HG02840 (cell line): ENCODE data around the gene TNS3.

Experiments used
- ATAC-seq: cut with Tn5 transposase; IDR thresholded peaks from one replicate; pipeline ENCODE4 v1.9.1; 2021; ENCODE audit warnings: mild to moderate bottlenecking, moderate library complexity, moderate number of reproducible peaks; ENCODE audit not compliant: unreplicated experiment, low FRiP score

Gene TNS3

GRCh38 chr7:47415318-47416212, 166.3 kb downstream of the TNS3 start:
- ATAC-seq = no peak

- no peak for ATAC-seq
Measured at GRCh38 chr7:47414342-47415317, 167.3 kb downstream of the TNS3 start.

- ATAC-seq = no peak
Measured at GRCh38 chr7:47413526-47414341, 168.2 kb downstream of the TNS3 start.

GRCh38 chr7:47411901-47412300, 170.0 kb downstream of the TNS3 start:
- ATAC-seq = no peak

DNA sequence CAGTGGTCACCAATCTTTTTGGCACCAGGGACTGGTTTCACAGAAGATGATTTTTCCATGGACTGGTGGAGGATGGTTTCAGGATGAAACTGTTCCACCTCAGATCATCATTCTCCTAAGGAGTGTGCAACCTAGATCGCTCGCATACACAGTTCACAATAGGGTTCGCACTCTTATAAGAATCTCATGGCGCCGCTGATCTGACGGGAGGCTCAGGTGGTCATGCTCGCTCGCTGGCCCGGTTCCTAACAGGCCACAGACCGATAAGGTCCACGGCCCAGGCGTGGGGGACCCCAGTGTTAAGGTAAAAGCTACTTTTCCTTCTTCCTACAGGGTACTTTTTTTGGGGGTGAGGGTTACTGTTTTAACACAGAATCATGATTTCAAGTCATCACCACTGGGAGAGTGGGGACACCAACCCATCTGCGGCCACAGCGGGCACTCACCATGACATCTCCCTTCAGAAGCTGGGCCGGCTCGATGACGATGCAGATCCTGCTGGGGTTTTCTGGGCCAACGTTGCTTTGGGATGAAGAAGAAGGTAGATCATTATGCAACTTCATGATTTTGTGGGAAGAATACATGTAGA, 170.5 kb downstream of the TNS3 start:
- no peak for ATAC-seq

- no peak for ATAC-seq
Measured at GRCh38 chr7:47408675-47409074, 173.2 kb downstream of the TNS3 start.

DNA sequence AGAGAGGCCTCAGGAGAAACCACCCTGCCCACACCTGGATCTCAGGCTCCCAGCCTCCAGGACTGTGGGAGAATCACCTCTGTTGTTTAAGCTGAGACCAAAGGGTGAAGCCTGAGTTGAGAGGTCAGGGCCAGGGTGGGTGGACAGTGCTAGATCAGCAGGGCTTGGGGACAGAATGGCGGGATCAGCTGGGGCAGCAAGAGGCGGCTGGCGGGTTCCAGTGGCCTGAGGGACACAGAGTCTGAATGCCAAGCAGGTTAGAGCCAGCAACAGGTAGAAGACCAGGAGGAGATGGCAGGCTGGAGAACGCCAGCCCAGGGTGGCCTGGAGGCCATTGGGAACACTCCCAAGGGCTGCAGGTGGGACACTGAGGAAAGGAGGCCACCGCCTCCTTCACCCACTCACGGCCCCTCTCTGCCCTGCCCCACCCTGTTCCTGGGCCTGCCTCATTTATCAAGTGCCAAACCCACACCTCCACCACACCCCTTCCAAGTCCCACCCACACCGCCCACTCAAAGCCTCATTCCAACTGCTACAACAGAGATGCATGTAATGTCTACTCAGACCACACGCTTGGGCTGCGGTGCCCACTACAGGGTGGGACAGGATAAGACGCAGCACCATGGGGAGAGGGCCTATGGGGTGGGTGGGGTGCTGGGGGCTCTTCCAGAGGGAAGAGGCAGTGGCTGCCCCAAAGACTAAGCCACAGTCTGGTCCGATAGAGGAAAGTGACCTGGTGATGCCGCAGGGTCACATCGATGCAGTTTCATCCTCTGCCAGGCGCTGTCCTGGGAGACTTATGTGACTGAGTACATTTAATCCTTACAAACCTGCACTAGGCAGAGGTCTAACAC, 173.9 kb downstream of the TNS3 start:
- no peak for ATAC-seq

GRCh38 chr7:47407136-47407535, 174.8 kb downstream of the TNS3 start:
- ATAC-seq = no peak

GRCh38 chr7:47406801-47407129, 175.1 kb downstream of the TNS3 start:
- no peak for ATAC-seq

- no peak for ATAC-seq
Measured at GRCh38 chr7:47405921-47406800, 175.8 kb downstream of the TNS3 start.

DNA sequence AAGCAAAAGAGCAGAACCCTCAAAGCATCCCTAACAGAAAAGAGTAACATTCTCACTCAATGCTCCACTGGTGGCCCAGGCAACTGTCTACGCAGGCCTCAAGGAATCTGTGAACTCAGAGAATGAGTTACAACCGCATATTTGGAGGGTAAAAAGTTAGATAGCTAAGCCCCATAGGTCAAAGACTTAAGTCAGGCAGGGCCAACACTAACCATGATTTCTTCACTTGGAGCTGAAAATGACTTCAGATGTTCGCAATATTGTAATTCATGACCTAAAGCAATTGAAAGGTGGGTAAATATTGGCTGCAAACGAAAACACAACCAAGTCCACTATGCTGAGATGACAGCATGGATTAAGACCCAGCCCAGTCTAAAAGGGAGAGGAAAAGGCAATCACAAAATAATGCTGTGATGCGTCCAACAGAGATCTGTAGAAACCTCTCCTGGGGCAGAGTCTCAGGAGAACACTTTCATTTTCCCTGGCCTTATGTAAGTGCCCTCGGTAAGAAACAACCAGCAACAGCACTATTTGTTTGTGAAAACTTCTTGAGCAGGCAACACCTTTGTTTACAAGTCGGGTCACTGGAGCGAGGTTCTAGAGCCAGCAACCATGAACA, 176.5 kb downstream of the TNS3 start:
- ATAC-seq = no peak

DNA sequence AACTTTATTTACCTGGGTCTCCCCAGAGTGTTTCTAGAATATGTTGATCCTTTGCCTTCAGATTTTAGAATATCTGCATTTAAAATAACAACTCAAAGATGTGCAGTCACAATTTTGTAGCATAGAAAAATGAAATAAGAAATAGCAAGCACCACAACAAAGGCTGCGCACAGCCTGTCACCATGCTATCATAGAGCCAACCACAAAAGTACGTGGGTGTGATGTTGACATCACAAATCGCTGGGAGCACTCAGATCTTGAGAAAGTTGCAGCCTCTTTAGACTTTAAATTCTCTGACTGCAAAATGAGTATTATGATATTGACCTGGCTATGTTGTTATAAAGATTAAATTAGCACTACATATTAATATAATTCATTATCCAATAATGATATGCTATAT, 177.9 kb downstream of the TNS3 start:
- ATAC-seq = no peak

GRCh38 chr7:47402941-47403866, 178.7 kb downstream of the TNS3 start:
- no peak for ATAC-seq

DNA sequence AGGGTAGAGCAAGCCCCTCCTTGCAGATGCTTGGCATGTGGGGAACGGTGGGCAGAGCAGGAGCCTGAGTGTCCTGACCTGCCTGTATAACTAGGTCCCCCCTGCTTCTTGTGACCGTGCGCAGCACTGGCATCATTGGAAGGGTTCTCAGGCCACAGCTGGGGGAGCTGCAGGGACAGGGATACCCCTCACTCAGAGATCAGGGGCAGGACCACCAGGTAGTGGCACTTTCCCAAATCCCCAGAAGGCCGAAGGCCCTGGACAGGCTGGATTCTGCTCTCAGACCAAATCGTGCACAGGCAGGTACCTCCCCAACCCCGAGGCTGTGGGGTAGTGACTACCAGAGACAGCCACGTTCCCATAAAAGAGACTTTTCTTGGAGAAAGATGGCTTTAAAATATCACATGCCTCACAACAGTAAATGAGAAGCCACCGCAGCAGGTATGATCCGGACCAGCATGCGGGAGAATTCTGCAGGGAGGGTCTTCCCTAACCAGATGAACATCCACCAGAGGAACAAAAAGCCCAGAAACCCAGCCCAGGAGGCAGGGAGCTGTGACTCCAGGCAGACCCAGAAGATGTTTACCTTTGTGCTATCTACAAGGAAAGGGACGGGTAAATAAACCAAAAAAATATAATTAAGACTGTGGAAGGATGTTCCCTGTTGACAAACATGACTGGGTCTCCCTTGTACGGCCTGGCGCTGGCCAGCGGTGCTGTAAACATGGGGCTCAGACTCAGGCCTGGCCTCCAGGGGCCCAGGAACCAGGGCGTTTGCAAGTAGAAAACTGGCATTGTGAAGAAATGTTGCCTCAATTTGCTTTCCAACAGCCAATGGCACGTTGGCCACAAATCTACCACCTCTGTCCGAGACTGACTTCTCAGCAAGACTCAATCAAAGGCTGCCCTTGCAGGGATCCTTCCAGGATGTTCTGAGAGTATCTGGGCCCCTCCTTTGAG, 180.0 kb downstream of the TNS3 start:
- no peak for ATAC-seq

GRCh38 chr7:47400741-47401206, 181.1 kb downstream of the TNS3 start:
- no peak for ATAC-seq

DNA sequence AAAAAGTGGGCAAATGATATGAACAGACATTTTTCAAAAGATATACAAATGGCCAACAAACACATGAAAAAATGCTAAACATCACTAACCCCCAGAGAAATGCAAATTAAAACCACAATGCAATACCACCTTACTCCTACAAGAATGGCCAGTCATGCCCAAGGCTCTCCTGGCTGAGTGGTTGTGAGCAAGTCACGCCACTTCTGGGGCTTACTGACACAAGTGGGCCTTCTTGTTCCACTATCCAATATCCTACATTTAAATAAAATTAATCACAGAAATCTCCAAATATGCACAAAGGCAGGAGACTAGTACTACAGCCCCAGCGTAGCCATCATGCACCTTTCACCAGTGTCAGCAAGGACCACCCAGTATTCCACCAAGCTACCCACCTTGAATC, 181.9 kb downstream of the TNS3 start:
- no peak for ATAC-seq
